SHP77 (cell line): ENCODE results near the gene ITPK1.
"Not testable (repeated sequence)": the region's sequence is repeated elsewhere in the genome, so short reads cannot be mapped to it uniquely, and the experiment has no call there.

ENCODE experiments used
- DNase-seq, 2 experiments: peaks; one replicate each; lab custom pipeline; 2025; lab: John Stamatoyannopoulos, UW

ITPK1 gene

GRCh38 chr14:93084866-93085857 lies 30.6 kb downstream of the ITPK1 start:
- no peak for DNase-seq

DNA sequence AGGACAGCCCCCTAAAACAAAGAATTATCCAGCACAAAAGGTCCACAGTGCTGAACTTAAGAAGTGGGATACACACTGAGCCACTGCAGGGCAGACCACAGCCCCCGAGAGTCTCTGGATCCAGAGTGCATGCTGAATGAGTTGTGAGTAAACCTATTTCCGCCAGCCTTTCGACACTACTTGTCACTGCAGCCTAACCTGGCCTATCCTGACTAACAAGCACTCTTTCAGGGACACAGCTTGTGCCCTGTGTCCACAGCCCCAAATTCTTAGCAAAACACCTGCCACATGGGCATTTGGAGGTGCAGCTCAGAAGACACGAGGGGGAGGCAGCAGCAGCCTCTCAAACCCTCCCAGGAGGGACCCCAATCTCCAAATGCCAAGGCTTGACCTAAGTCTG lies 31.3 kb downstream of the ITPK1 start:
- no peak for DNase-seq

- DNase-seq: no peak
Observed at GRCh38 chr14:93083917-93084316, 31.8 kb downstream of the ITPK1 start.

DNA sequence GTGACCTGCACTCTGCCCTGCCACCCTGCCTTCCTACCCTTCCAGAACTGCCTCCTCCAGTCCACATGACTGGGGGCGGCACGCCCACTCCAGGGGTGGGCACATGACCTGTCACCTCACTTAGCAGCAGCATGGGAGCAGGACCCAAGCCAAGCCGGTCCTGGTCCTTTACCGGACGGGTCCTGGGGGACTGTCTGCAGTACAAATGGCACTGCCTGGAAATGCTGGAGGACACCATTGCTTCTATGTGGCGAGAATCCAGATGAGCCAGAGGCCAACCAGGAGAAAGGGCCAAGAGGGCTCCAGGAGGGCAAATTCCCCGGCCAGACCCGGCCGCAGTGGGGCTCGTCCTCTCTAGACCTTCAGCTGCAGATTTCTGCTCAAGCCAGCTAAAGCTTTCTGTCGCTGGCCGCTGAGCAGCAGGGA lies 33.1 kb downstream of the ITPK1 start:
- no peak for DNase-seq

DNA sequence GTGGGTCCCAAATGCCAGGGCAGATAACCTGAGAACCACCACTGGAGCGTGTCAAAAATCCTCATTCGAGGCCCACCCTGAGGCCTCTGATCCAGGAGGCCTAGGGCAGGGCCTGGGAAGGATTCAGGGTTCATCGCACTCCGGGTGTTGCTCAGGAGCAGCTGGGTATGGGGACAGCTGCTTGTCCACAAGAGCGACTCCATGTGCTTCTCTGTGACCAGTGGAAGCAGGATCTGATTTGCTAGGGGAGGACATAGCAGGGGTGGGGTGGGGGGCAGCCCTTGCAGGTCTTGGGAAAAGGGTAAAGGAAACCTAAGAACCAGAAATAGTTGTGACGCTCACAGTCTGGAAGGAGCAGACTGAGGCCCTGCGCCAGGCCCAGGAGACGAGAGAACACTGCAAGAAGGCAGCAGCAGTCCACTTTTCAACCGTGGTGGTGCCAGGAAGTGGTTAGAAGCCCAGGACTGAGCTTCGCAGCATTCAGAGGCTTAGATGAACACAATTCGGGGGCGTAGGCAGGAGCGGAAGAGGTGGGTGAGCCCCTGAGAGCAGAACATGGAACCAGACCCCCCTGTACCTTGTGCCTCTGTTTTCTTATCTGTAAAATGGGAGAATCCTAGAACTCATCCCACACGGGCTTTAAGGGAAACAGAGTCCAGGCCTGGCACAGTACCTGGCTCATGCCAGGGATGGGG lies 33.7 kb downstream of the ITPK1 start:
- DNase-seq: no peak

DNA sequence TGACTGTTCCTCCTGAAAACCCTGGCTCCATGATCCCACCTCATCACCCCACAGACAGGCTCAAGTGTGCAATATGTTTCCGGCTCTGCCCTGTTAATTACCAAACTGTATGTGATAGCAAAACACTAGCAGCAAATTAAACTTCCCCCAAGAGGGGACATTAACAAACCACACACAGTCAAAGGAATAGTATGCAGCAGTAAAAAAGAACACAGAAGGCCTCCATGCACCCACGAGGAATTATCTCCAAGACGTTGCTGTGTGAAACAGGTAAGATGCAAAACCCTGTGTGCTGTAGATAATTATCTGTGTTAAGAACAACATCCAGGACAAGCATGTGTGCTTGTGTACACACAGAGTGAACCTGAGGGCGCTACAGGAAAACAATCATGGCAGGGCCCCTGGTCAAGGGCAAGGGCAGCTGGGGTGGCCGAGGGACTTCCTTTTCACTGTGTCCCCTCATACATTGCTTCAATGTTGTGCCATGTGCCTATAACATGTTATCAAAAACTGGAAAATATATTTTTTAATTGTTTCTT lies 35.8 kb downstream of the ITPK1 start:
- DNase-seq: no peak

DNA sequence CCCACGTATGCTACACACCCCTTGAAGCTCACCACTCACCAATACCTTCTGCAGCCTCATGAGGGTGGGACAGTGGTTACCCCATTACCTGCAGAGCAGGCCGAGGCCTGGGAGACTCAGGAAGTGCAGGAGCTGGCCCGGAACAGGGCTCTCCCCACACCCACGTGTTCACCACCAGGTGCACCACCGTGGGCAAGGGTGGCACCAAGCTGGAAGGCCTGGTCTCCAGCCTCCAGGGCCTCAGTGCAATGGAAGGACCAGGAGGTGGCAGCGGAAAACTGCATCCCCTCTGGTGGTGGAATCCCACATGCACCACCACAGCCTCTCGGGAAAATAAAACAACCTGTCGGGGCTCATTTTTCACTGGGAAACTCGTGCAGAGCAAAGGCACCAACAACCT lies 36.4 kb downstream of the ITPK1 start:
- no peak for DNase-seq

- DNase-seq: no peak
Observed at GRCh38 chr14:93078870-93079269, 36.9 kb downstream of the ITPK1 start.

DNA sequence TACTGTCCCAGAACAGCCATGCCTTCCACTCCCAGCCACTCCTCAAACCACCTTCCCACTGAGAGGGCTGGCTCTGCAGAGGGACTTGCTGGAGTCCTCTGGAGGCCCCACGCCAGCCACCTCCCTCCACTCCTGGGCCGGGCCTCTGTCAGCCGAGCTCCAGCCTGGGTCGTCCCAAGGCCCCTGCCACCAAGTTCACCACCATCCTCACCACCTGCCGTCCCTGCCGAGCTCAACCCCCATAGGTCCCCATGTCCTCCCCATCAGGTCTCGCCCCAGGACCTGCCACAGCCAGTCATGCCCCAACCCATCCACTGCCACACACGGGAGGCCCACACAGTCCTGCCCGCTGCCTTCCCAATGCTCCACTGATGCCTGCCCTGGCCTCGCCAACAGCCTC lies 39.0 kb downstream of the ITPK1 start:
- no peak for DNase-seq

DNA sequence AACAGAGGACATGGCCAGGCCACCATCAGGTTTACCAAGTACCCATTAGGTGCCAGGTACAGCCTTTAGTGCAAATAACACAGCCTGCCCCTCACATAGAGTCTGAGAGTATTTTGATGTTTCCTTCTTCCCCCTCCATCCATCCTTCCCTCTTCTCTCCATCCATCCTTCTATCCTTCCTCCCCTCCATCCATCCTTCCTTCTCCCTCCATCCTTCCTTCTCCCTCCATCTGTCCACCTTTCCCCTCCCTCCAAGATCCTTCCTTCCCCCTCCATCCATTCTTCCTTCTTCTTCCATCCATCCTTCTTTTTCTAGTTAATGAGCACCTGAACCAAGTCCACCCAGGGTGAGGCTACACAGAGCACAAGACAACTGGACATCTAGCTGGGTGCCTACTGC lies 39.8 kb downstream of the ITPK1 start:
- no peak for DNase-seq

DNA sequence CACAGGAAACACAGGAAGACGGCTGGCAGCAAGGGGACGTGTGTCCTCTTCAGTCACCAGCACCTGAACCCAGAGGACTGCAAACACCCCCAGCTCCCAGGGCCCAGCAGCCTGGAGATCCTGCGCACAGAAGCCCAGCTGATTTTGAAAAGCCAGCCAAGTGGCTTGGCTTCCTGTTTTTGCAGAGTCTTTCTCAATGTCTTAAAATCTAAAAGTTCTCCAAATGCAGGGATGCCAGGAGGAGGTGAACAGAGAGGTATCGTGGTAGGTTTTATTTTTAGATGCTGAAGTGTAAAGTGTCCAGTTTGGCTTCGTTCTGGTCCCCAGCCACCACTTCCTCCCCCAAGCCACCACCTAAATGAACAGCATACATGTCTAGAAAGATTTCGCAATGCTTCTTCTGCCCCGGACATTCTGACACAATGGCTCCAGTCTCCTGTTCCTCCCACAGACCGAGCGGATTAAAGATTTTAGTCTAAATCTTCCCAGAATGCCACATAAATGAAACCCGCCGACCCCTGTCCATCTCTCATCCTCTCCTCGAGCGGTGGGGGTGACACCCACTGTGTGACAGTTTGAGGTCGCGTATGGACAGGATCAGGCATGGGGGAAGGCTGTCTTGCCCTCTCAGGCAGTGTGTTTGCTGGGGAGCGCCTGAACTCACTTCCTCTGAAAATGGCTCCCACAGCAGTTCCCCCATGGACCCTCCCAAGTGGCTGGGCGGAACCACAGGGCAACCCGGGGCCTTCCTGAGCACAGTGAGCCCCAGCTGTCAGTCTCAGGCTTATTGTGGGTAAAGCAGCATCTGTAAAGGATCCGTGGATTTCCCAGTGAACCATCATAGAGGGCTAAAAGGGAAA lies 41.6 kb downstream of the ITPK1 start:
- DNase-seq: no peak

- no peak for DNase-seq
Observed at GRCh38 chr14:93073358-93073707, 42.4 kb downstream of the ITPK1 start.

GRCh38 chr14:93072659-93073357 lies 42.9 kb downstream of the ITPK1 start:
- DNase-seq: no peak

DNA sequence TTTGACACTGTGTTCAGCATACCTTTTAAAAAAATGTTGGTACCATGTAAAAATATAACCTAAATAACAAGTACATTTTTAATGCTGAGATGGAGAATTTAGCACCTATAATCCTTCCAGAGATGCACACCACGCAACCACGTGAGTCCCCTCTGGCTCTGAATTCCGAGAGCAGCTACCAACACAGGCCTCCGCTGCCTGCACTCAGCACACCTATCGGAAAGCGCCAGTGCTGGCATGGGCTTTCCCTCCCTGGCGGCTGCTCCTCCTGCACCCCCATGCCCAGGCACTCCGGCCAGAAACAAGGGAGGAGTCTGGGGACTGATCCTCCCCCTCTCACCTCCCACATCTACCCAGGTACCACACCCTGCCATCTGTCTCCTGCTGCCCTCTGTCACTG lies 47.0 kb downstream of the ITPK1 start:
- DNase-seq: no peak

GRCh38 chr14:93067088-93067487 lies 48.6 kb downstream of the ITPK1 start:
- DNase-seq: no peak

DNA sequence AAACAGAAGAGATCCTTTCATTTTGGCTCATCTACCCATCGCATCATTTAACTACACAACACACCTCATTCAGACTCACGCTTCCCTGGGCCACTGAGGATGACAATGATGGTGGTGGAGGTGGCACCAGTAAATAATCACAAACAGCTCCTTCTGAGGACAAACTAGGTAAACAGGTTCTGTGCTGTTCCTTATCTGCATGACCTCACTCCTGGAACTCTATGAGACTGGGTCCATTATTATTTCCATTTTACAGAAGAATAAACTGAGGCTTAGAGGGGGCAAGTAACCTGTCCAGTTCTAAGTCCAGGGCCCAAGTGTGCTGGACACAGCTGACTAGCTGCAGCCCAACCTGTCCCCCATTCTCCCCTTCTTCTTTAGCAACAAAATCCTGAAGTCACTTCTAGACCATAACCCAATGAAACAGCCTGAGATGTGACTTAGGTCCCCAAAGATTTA lies 50.4 kb downstream of the ITPK1 start:
- no peak for DNase-seq

GRCh38 chr14:93064411-93065271 lies 51.1 kb downstream of the ITPK1 start:
- no peak for DNase-seq

GRCh38 chr14:93063393-93063792 lies 52.3 kb downstream of the ITPK1 start:
- no peak for DNase-seq

DNA sequence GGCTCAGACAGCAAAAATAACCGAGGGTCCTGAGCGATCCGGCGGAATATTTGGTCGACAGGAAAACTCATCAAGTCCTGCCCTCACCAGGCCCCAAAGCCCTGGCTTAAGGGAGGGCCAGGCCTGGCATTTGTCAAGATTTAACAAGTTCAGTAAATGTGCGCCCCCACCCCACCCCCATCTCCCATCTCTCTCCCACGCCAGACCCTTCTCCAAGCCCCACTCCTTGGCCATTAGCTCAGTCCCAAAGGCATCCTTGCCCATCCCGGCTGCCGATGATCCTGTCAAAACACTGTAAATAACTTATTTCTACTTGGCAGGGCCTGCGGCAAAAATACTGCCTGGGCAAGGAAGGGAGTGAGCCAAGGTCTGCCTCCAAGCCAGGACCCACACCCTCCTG lies 52.8 kb downstream of the ITPK1 start:
- no peak for DNase-seq

GRCh38 chr14:93062013-93062412 lies 53.7 kb downstream of the ITPK1 start:
- DNase-seq: not testable (repeated sequence)
